Osteoblast (primary cell): ENCODE results near the gene UNKL. TPM values are rescaled to one million over a fixed set of nuclear protein-coding genes. Genes with fewer than 3 reads are reported as not detected.

Experiments used
- DNase-seq: peaks from one replicate; pipeline ENCODE4 v3.0.0; 2011; ENCODE audit warnings: low spot score, mixed read lengths; ENCODE audit not compliant: insufficient read length; ENCODE audit errors: missing footprints
- H2AFZ ChIP-seq: 2 replicates; pipeline ENCODE4 v1.6.0; 2011; ENCODE audit warnings: mild to moderate bottlenecking, low read length
- H3K27ac ChIP-seq: 2 replicates; pipeline ENCODE4 v1.5.1; 2011; ENCODE audit warnings: mild to moderate bottlenecking, low read depth, low read length, moderate library complexity
- H3K27me3 ChIP-seq: 2 replicates; pipeline ENCODE4 v1.6.0; 2012; ENCODE audit warnings: mild to moderate bottlenecking, control low read depth, inconsistent platforms, low read length, moderate library complexity; ENCODE audit not compliant: insufficient read depth
- H3K36me3 ChIP-seq: 2 replicates; pipeline ENCODE4 v1.5.1; 2011; ENCODE audit warnings: mild to moderate bottlenecking, low read length, control low read depth, moderate library complexity; ENCODE audit not compliant: insufficient read depth
- H3K4me1 ChIP-seq: 2 replicates; pipeline ENCODE4 v1.5.1; 2011; ENCODE audit warnings: mild to moderate bottlenecking, low read length, control low read depth, moderate library complexity; ENCODE audit not compliant: insufficient read depth
- H3K4me2 ChIP-seq: 2 replicates; pipeline ENCODE4 v1.6.0; 2011; ENCODE audit warnings: mild to moderate bottlenecking, low read length; ENCODE audit not compliant: insufficient read depth
- H3K4me3 ChIP-seq: fragments of 200-600 bp; sonication (generic); 3 replicates; pipeline ENCODE4 v1.5.1; 2012; ENCODE audit warnings: mild to moderate bottlenecking, low read length, inconsistent platforms; ENCODE audit not compliant: insufficient read depth
- H3K79me2 ChIP-seq: 2 replicates; pipeline ENCODE4 v1.6.0; 2012; ENCODE audit warnings: mild to moderate bottlenecking, low read length, control low read depth, inconsistent platforms; ENCODE audit not compliant: insufficient read depth
- H3K9me3 ChIP-seq: 2 replicates; pipeline ENCODE4 v1.5.1; 2011; ENCODE audit warnings: low read depth, low read length, control low read depth
- H4K20me1 ChIP-seq: 2 replicates; pipeline ENCODE4 v1.6.0; 2012; ENCODE audit warnings: mild to moderate bottlenecking, low read length, control low read depth; ENCODE audit not compliant: insufficient read depth
- total RNA-seq: library from RNA; depleted of rRNA; stranded (reverse); fragments of >200 nt; gene quantifications from 2 replicates; pipeline ENCODE4 v1.2.3, GENCODE V29; 2012
- TF ChIP-seq, protein P1 (sequence below): IDR thresholded peaks from 2 replicates; pipeline ENCODE4 v1.5.1; 2011; ENCODE audit warnings: mild to moderate bottlenecking, low read depth, low read length, moderate library complexity; ENCODE audit errors: extremely low read depth

Gene UNKL
- total RNA-seq, 1 donor: 10.1 TPM

DNA sequence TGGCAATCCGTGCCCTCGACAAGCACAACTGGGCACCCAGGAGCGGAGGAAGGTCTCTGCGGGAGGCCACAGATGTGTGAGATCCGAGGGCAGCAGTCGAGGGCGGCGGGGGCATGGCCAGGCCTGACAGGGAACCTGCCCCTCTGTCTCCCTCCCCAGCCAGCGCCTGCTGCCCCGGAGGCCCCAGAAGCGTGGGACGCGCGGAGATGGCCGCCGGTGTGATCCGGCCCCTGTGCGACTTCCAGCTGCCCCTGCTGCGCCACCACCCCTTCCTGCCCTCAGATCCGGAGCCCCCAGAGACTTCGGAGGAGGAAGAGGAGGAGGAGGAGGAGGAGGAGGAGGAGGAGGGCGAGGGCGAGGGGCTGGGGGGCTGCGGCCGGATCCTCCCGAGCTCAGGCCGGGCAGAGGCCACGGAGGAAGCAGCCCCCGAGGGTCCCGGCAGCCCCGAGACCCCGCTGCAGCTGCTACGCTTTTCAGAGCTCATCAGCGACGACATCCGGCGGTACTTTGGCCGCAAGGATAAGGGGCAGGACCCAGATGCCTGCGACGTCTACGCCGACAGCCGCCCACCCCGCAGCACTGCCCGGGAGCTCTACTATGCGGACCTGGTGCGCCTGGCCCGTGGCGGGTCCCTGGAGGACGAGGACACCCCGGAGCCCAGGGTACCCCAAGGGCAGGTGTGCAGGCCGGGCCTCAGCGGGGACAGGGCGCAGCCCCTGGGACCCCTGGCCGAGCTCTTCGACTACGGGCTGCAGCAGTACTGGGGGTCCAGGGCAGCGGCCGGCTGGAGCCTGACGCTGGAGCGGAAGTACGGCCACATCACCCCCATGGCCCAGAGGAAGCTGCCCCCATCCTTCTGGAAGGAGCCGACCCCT lies 18.1 kb upstream of the UNKL start:
- DNase-seq: no peak
- no peaks in the 10 kb centered on the region for H3K4me1 ChIP-seq

DNA sequence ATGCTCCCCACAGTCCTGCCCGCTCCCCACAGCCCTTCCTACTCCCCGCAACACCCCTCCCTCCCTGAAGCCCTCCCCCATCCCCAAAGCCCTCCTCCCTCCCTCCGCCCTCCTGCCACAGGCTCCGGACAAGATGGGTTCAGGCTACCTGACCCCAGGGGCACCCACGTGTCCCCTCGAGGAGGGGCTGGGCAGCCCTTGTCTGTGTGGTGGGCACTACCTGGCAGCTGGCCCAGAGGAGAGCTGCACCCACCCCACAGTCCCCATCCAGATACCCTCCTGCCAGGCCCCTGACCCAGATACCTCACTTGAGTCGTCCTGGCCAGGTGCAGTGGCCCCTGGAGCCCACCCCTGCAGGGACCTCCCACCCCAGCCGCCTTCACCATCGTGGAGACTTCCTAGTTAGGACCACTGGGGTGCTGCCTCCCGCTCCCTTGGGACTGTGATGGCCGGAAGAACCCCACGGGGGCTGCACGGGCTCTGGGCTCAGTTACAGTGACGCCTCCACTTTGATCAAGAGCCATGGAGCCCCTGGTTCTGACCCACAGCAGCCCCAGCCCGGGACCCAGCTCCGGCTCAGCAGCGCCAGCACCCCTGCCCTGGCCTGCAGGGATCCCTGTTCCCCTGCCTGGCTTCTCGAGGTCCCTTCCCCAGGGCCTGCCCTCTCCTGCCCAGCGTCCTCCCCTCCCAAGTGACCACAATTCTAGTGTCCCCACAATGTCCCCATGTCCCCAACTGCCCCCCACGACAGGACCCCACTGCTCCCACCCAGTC lies 17.2 kb upstream of the UNKL start:
- H3K9me3 ChIP-seq: no peaks in the 10 kb centered on the region
- TF ChIP-seq, protein P1, sequence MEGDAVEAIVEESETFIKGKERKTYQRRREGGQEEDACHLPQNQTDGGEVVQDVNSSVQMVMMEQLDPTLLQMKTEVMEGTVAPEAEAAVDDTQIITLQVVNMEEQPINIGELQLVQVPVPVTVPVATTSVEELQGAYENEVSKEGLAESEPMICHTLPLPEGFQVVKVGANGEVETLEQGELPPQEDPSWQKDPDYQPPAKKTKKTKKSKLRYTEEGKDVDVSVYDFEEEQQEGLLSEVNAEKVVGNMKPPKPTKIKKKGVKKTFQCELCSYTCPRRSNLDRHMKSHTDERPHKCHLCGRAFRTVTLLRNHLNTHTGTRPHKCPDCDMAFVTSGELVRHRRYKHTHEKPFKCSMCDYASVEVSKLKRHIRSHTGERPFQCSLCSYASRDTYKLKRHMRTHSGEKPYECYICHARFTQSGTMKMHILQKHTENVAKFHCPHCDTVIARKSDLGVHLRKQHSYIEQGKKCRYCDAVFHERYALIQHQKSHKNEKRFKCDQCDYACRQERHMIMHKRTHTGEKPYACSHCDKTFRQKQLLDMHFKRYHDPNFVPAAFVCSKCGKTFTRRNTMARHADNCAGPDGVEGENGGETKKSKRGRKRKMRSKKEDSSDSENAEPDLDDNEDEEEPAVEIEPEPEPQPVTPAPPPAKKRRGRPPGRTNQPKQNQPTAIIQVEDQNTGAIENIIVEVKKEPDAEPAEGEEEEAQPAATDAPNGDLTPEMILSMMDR: no peak
- H3K4me2 ChIP-seq: no peak overlapping the region
- H4K20me1 ChIP-seq: no peaks in the 10 kb centered on the region
- H2AFZ ChIP-seq: no peak overlapping the region
- H3K4me3 ChIP-seq: no peak overlapping the region
- DNase-seq: no peak
- no peaks in the 10 kb centered on the region for H3K4me1 ChIP-seq
- no peaks in the 10 kb centered on the region for H3K27me3 ChIP-seq
- no peaks in the 10 kb centered on the region for H3K36me3 ChIP-seq
- no peaks in the 10 kb centered on the region for H3K79me2 ChIP-seq
- H3K27ac ChIP-seq: no peak overlapping the region

More for the DNA sequence above, 18.1 kb upstream of the UNKL start:
- Histone ChIP-seq H3K27me3 (no peaks in the 10 kb centered on the region), H3K4me2 (no peak overlapping the region), H3K79me2 (no peaks in the 10 kb centered on the region), H4K20me1 (no peaks in the 10 kb centered on the region), H3K27ac (no peak overlapping the region), H3K4me3 (no peak overlapping the region), H2AFZ (no peak overlapping the region), H3K9me3 (no peaks in the 10 kb centered on the region), H3K36me3 (no peaks in the 10 kb centered on the region)
- TF ChIP-seq, protein P1: no peak

DNA sequence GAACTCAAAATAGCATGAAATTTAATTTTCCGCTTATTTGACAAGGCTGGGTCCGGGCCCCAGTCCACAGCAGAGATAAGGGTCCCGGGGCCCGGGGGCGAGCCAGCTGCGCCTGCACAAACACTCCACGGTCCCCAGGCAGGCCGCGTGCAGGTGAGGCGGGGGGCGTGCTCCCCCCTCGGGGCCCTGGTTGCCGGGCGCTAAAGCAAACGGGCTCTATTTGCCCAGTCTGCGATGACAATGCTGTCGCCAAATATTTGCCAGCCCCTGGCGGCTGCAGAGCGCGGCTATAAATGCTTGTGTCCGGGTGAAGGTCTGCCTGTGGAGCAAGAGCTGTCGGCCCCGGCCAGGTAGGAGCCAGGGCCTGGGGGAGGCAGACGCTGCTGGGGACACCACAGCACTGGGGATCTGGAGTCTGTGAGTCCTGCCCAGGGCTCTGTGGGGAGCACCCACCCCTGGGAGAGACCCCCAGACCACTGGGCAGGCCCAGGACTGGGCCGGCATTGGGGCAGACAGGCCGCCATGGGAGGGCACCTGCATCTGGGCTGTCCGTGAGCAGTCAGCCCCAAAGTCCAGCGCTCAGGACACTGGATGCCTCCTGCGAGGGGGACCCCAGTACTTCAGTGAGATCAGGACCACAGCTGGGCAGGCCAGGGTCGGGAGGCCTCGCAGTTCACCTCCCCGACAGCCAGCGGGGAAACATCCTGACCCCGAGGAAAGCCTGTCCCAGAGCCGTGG lies 16.4 kb upstream of the UNKL start, which contains the start of gene PERCC1:
TSS of gene PERCC1 (plus strand) at position 320 of the 738 bp plus-strand sequence. CDS start 1,516 bp downstream, outside the sequence.
- DNase-seq: no peak
- H3K4me1 ChIP-seq: no peaks in the 10 kb centered on the region

More for the DNA sequence above, 16.4 kb upstream of the UNKL start, which contains the start of gene PERCC1:
- no peaks in the 10 kb centered on the region for H3K79me2 ChIP-seq
- no peaks in the 10 kb centered on the region for H3K9me3 ChIP-seq
- no peak within 1 kb of the TSS for H3K4me2 ChIP-seq
- no peak within 1 kb of the TSS for H3K4me3 ChIP-seq
- H4K20me1 ChIP-seq: no peaks in the 10 kb centered on the region
- no peaks in the 10 kb centered on the region for H3K36me3 ChIP-seq
- H2AFZ ChIP-seq: no peak within 1 kb of the TSS
- TF ChIP-seq, protein P1: no peak
- H3K27me3 ChIP-seq: no peaks in the 10 kb centered on the region
- no peak within 1 kb of the TSS for H3K27ac ChIP-seq
